ENCODE measurements around the gene NTM.
A peak's percentile ranks its signal among the peaks of the same experiment; 100 is the strongest.

NTM gene

GRCh38 chr11:131694526-131695424 lies 324.4 kb downstream of the NTM start:
- H3K4me3 ChIP-seq (replicated peaks in 1 of 2; ENCODE audit: low read depth in 2 of 2, low read length in 2 of 2): no peak overlapping the region
- TF ChIP-seq, protein P1, sequence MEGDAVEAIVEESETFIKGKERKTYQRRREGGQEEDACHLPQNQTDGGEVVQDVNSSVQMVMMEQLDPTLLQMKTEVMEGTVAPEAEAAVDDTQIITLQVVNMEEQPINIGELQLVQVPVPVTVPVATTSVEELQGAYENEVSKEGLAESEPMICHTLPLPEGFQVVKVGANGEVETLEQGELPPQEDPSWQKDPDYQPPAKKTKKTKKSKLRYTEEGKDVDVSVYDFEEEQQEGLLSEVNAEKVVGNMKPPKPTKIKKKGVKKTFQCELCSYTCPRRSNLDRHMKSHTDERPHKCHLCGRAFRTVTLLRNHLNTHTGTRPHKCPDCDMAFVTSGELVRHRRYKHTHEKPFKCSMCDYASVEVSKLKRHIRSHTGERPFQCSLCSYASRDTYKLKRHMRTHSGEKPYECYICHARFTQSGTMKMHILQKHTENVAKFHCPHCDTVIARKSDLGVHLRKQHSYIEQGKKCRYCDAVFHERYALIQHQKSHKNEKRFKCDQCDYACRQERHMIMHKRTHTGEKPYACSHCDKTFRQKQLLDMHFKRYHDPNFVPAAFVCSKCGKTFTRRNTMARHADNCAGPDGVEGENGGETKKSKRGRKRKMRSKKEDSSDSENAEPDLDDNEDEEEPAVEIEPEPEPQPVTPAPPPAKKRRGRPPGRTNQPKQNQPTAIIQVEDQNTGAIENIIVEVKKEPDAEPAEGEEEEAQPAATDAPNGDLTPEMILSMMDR (IDR thresholded peaks at IDR 0.05; ENCODE audit: low read depth, low read length): peak; percentile 96
- DNase-seq (ENCODE audit: low read depth in 2 of 2): peak; percentile 84 to 86

- H3K4me3 ChIP-seq (replicated peaks in 1 of 2; ENCODE audit: low read depth in 2 of 2, low read length in 2 of 2): no peak overlapping the region
- peak in 1 of 2 donors; percentile 41 for DNase-seq (ENCODE audit: low read depth in 2 of 2)
- TF ChIP-seq, protein P1 (IDR thresholded peaks at IDR 0.05; ENCODE audit: low read depth, low read length): no peak
Observed at GRCh38 chr11:131695889-131696429, 325.5 kb downstream of the NTM start.

GRCh38 chr11:131696690-131697089 lies 326.3 kb downstream of the NTM start:
- H3K4me3 ChIP-seq (replicated peaks in 1 of 2; ENCODE audit: low read depth in 2 of 2, low read length in 2 of 2): no peak overlapping the region
- TF ChIP-seq, protein P1 (IDR thresholded peaks at IDR 0.05; ENCODE audit: low read depth, low read length): no peak
- DNase-seq (ENCODE audit: low read depth in 2 of 2): no peak

GRCh38 chr11:131703311-131703710 lies 332.9 kb downstream of the NTM start:
- DNase-seq (ENCODE audit: low read depth in 2 of 2): no peak
- H3K4me3 ChIP-seq (replicated peaks in 1 of 2; ENCODE audit: low read depth in 2 of 2, low read length in 2 of 2): no peak overlapping the region
- TF ChIP-seq, protein P1 (IDR thresholded peaks at IDR 0.05; ENCODE audit: low read depth, low read length): no peak

- TF ChIP-seq, protein P1 (IDR thresholded peaks at IDR 0.05; ENCODE audit: low read depth, low read length): no peak
- no peak overlapping the region for H3K4me3 ChIP-seq (replicated peaks in 1 of 2; ENCODE audit: low read depth in 2 of 2, low read length in 2 of 2)
- no peak for DNase-seq (ENCODE audit: low read depth in 2 of 2)
Observed at GRCh38 chr11:131704682-131705081, 334.3 kb downstream of the NTM start.

GRCh38 chr11:131710511-131710910 lies 340.1 kb downstream of the NTM start:
- TF ChIP-seq, protein P1 (IDR thresholded peaks at IDR 0.05; ENCODE audit: low read depth, low read length): no peak
- DNase-seq (ENCODE audit: low read depth in 2 of 2): peak in 1 of 2 donors; percentile 56

More at GRCh38 chr11:131710511-131710910, 340.1 kb downstream of the NTM start:
- no peak overlapping the region for H3K4me3 ChIP-seq (replicated peaks in 1 of 2; ENCODE audit: low read depth in 2 of 2, low read length in 2 of 2)
